IPS DF 19.7 (cell line): ENCODE data around the gene SLC25A33.
"Not testable (repeated sequence)": the region's sequence is repeated elsewhere in the genome, so short reads cannot be mapped to it uniquely, and the experiment has no call there.

ENCODE experiments used
- DNase-seq: peaks from one replicate; pipeline ENCODE4 v3.0.0-alpha.2; 2013; ENCODE audit warnings: low read depth, low spot score

Gene SLC25A33

GRCh38 chr1:9539165-9539828 lies at the start of gene SLC25A33:
Gene SLC25A33 (plus strand): TSS chr1:9539465. CDS start chr1:9539692, 227 bp downstream.
- peak; percentile 71 for DNase-seq

GRCh38 chr1:9490605-9491339 lies 48.5 kb upstream of the SLC25A33 start:
- peak; percentile 15 for DNase-seq

- no peak for DNase-seq
These were observed 45.9 kb upstream of the SLC25A33 start for GRCh38 chr1:9493326-9493725.

GRCh38 chr1:9494936-9495758 lies 44.1 kb upstream of the SLC25A33 start:
- peak; percentile 12 for DNase-seq

GRCh38 chr1:9495854-9496374 lies 43.4 kb upstream of the SLC25A33 start:
- DNase-seq = no peak

- DNase-seq = no peak
These were observed 38.2 kb upstream of the SLC25A33 start for GRCh38 chr1:9500756-9501754.

- no peak for DNase-seq
These were observed 36.1 kb upstream of the SLC25A33 start for GRCh38 chr1:9503001-9503675.

- no peak for DNase-seq
These were observed 34.1 kb upstream of the SLC25A33 start for GRCh38 chr1:9505143-9505542.

- DNase-seq = no peak
These were observed 32.4 kb upstream of the SLC25A33 start for GRCh38 chr1:9506901-9507300.

GRCh38 chr1:9510130-9510529 lies 29.1 kb upstream of the SLC25A33 start:
- DNase-seq = no peak

- not testable (repeated sequence) for DNase-seq
These were observed 23.7 kb upstream of the SLC25A33 start for GRCh38 chr1:9515550-9515949.

GRCh38 chr1:9518454-9518998 lies 20.7 kb upstream of the SLC25A33 start:
- no peak for DNase-seq

GRCh38 chr1:9520411-9520810 lies 18.9 kb upstream of the SLC25A33 start:
- DNase-seq = no peak

GRCh38 chr1:9529190-9529589 lies 10.1 kb upstream of the SLC25A33 start:
- no peak for DNase-seq

GRCh38 chr1:9530320-9530719 lies 8.9 kb upstream of the SLC25A33 start:
- DNase-seq = no peak

GRCh38 chr1:9534953-9535352 lies 4.3 kb upstream of the SLC25A33 start:
- DNase-seq = no peak

GRCh38 chr1:9536301-9536700 lies 3.0 kb upstream of the SLC25A33 start:
- no peak for DNase-seq

- DNase-seq = no peak
These were observed 1.2 kb upstream of the SLC25A33 start for GRCh38 chr1:9537863-9538668.

- DNase-seq = no peak
These were observed 548 bp upstream of the SLC25A33 start for GRCh38 chr1:9538669-9539164.
